Measurements from ENCODE around the gene APEX1. TPM values are rescaled to one million over a fixed set of nuclear protein-coding genes. Genes with fewer than 3 reads are reported as not detected.
A peak's percentile ranks its signal among the peaks of the same experiment; 100 is the strongest.
"Not testable (repeated sequence)": the region's sequence is repeated elsewhere in the genome, so short reads cannot be mapped to it uniquely, and the experiment has no call there.

APEX1 gene
- total RNA-seq, 2 donors from 2014 or later, result 89.6 to 113 TPM

DNA sequence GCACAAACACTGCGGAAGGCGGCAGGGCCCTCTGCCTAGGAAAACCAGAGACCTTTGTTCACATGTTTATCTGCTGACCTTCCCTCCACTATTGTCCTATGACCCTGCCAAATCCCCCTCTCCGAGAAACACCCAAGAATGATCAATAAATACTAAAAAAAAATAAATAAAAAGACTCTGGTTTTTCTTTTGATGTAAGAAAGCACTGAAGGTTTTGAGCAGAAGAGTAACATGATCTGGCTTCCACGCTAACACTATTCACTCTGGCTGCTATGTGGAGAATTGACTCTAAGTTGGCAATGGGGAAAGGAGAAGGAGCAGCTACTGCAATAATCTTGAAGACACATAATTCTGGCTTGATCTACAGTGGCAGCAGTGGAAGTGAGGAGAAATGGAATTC is 11.4 kb upstream of the APEX1 start:
- ATAC-seq; H3K27ac Mint-ChIP-seq; DNase-seq; H3K4me3 Mint-ChIP-seq; H3K9me3 ChIP-seq (ENCODE audit: control insufficient read depth, low read length, poor library complexity, severe bottlenecking); H3K27me3 Mint-ChIP-seq: not testable (repeated sequence)
- peaks cover 14% of the 10 kb centered on the region for H3K36me3 Mint-ChIP-seq (ENCODE audit: low read depth)
- peaks cover 24% of the 10 kb centered on the region for H3K4me1 Mint-ChIP-seq

GRCh38 chr14:20446889-20447288 is 8.1 kb upstream of the APEX1 start:
- Mint-ChIP-seq H3K27me3 (no peaks in the 10 kb centered on the region), H3K4me3 (no peak overlapping the region), H3K36me3 (ENCODE audit: low read depth) (peaks cover 20% of the 10 kb centered on the region), H3K27ac (no peak overlapping the region), H3K4me1 (peaks cover 7% of the 10 kb centered on the region)
- no peak for ATAC-seq
- no peaks in the 10 kb centered on the region for H3K9me3 ChIP-seq (ENCODE audit: control insufficient read depth, low read length, poor library complexity, severe bottlenecking)
- no peak for DNase-seq

DNA sequence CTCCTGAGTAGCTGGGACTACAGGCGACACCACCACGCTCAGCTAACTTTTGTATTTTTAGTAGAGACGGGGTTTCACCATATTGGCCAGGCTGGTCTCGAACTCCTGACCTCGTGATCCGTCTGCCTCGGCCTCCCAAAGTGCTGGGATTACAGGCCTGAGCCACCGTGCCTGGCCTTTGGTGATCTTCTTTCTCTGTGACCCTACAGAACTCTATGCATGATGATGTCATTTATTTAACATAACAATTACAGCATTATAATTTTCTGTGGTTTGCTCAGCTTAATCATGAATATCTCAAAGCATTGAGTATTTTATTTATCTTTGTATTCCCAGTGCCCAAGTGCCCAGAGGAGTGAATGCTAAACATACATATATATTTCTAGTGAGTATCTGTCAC is 2.2 kb upstream of the APEX1 start:
- H3K4me3 Mint-ChIP-seq; ATAC-seq; H3K27me3 Mint-ChIP-seq; H3K9me3 ChIP-seq (ENCODE audit: control insufficient read depth, low read length, poor library complexity, severe bottlenecking); DNase-seq; H3K4me1 Mint-ChIP-seq: not testable (repeated sequence)
- Mint-ChIP-seq H3K36me3 (ENCODE audit: low read depth) (peaks cover 17% of the 10 kb centered on the region), H3K27ac (peak overlapping the region; percentile 80)

DNA sequence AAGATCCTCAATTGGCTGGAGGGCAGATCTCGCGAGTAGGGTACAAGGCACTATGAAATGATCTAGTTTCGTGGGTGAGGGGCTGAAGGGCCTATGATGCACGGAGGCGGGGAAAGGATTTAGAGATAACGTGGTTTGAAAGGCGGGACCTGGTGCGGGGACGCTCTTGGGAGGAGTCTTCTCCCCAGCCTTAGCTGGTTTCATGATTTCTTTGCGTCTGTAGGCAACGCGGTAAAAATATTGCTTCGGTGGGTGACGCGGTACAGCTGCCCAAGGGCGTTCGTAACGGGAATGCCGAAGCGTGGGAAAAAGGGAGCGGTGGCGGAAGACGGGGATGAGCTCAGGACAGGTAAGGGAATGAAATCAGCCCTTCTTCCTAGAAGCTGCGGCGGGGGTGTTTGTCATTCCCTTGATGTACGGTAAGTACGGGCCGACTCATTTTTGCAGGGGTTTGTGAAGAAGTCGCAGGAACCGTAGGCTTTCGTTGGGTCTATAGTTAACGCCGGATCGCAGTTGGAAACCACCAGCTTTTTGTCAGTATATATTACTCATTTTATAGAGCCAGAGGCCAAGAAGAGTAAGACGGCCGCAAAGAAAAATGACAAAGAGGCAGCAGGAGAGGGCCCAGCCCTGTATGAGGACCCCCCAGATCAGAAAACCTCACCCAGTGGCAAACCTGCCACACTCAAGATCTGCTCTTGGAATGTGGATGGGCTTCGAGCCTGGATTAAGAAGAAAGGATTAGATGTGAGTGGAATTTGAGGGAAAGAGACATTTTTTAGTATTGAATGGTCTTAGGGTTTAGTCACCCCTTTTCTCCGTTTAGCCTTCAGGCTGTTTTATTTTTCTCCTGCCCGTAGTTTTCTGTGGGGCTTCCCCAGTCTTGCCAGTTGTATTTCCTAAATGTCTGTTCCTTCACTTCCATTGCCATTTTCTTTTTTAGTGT is 602 bp downstream of the APEX1 start:
- Mint-ChIP-seq H3K36me3 (ENCODE audit: low read depth) (peaks cover 11% of the 10 kb centered on the region), H3K4me1 (peaks cover 19% of the 10 kb centered on the region), H3K27me3 (no peaks in the 10 kb centered on the region), H3K4me3 (no peak overlapping the region), H3K27ac (no peak overlapping the region)
- no peaks in the 10 kb centered on the region for H3K9me3 ChIP-seq (ENCODE audit: control insufficient read depth, low read length, poor library complexity, severe bottlenecking)
- ATAC-seq (peak; percentile 74), DNase-seq (peak; percentile 11 to 67 (median 54))

DNA sequence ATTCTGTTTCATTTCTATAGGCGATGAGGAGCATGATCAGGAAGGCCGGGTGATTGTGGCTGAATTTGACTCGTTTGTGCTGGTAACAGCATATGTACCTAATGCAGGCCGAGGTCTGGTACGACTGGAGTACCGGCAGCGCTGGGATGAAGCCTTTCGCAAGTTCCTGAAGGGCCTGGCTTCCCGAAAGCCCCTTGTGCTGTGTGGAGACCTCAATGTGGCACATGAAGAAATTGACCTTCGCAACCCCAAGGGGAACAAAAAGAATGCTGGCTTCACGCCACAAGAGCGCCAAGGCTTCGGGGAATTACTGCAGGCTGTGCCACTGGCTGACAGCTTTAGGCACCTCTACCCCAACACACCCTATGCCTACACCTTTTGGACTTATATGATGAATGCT is 1.9 kb downstream of the APEX1 start:
- Mint-ChIP-seq H3K27ac (no peak overlapping the region), H3K4me1 (peaks cover 26% of the 10 kb centered on the region), H3K36me3 (ENCODE audit: low read depth) (peaks cover 9% of the 10 kb centered on the region), H3K27me3 (no peaks in the 10 kb centered on the region), H3K4me3 (no peak overlapping the region)
- DNase-seq (no peak), ATAC-seq (no peak)
- no peaks in the 10 kb centered on the region for H3K9me3 ChIP-seq (ENCODE audit: control insufficient read depth, low read length, poor library complexity, severe bottlenecking)

GRCh38 chr14:20458031-20458789 is 3.2 kb downstream of the APEX1 start:
- Mint-ChIP-seq H3K4me3 (no peak overlapping the region), H3K27ac (no peak overlapping the region), H3K36me3 (ENCODE audit: low read depth) (peaks cover 9% of the 10 kb centered on the region), H3K27me3 (no peaks in the 10 kb centered on the region), H3K4me1 (peaks cover 29% of the 10 kb centered on the region)
- no peak for DNase-seq
- no peak for ATAC-seq
- H3K9me3 ChIP-seq (ENCODE audit: control insufficient read depth, low read length, poor library complexity, severe bottlenecking), result no peaks in the 10 kb centered on the region

DNA sequence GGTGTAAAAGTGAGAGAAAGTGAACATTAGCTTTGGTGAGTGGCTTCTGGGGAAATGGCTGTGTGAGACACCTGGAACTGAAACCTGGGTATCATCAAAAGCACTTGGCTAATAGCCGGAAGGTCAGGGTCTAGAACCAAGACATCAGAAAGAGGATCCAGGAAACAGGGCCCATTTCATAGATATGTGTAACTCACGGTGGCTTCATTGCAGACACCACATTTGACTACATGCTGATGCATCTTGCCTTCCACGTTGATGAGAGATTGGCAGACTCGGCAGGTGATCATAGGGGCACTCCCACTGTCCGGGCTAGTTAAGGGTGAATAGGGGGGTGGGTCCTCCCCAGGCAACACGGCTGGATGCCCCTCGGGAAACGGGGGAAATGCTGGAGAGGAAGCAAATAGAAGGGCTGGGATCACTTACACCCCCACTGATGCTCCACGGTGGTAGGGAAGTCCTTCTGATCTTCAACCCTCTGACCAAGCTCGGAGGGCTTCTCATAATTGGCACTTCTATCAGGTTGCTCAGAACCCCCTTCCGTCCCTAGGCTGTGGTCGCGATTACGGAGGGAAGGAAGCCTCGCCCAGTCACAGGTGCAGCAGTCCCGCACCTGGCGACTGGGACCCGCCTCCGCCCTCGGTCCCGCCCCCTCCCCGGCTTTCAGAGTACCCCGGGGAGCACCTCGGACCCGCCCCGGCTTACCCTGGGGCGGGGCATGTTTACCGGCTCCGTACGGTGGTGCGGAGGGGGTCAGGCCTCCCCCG is 5.6 kb downstream of the APEX1 start:
- Mint-ChIP-seq H3K27me3 (no peaks in the 10 kb centered on the region), H3K4me3 (peak overlapping the region; percentile 96), H3K36me3 (ENCODE audit: low read depth) (peaks cover 9% of the 10 kb centered on the region), H3K4me1 (peaks cover 31% of the 10 kb centered on the region), H3K27ac (peak overlapping the region; percentile 82)
- ATAC-seq (peak; percentile 11), DNase-seq (peak; percentile 44 to 71 (median 62))
- H3K9me3 ChIP-seq (ENCODE audit: control insufficient read depth, low read length, poor library complexity, severe bottlenecking), result no peaks in the 10 kb centered on the region

- DNase-seq (peak; percentile 96 to 98 (median 98)), ATAC-seq (peak; percentile 90)
- Mint-ChIP-seq H3K36me3 (ENCODE audit: low read depth) (peaks cover 9% of the 10 kb centered on the region), H3K4me3 (peak within 1 kb of the TSS; percentile 96), H3K27me3 (no peaks in the 10 kb centered on the region), H3K27ac (peak within 1 kb of the TSS; percentile 82), H3K4me1 (peaks cover 32% of the 10 kb centered on the region)
- H3K9me3 ChIP-seq (ENCODE audit: control insufficient read depth, low read length, poor library complexity, severe bottlenecking), result no peaks in the 10 kb centered on the region
Observed at GRCh38 chr14:20461225-20462141, 6.5 kb downstream of the APEX1 start, which contains the start of gene PIP4P1. Gene PIP4P1, minus strand, starts transcription at chr14:20461434. Its CDS starts 109 bp downstream, at chr14:20461325.

- Mint-ChIP-seq H3K36me3 (ENCODE audit: low read depth) (peaks cover 9% of the 10 kb centered on the region), H3K4me1 (peaks cover 44% of the 10 kb centered on the region), H3K27ac (peak overlapping the region; percentile 97), H3K27me3 (no peaks in the 10 kb centered on the region), H3K4me3 (peak overlapping the region; percentile 100)
- no peaks in the 10 kb centered on the region for H3K9me3 ChIP-seq (ENCODE audit: control insufficient read depth, low read length, poor library complexity, severe bottlenecking)
- DNase-seq, result no peak
- no peak for ATAC-seq
Observed at GRCh38 chr14:20468764-20469241, 13.8 kb downstream of the APEX1 start.

GRCh38 chr14:20469242-20469889 is 14.3 kb downstream of the APEX1 start, which contains the start of gene PNP:
Gene PNP, plus strand, starts transcription at chr14:20469406. Its CDS starts 119 bp downstream, at chr14:20469525.
- Mint-ChIP-seq H3K4me3 (peak within 1 kb of the TSS; percentile 100), H3K27me3 (no peaks in the 10 kb centered on the region), H3K36me3 (ENCODE audit: low read depth) (peaks cover 12% of the 10 kb centered on the region), H3K27ac (peak within 1 kb of the TSS; percentile 97), H3K4me1 (peaks cover 50% of the 10 kb centered on the region)
- peak; percentile 94 for ATAC-seq
- no peaks in the 10 kb centered on the region for H3K9me3 ChIP-seq (ENCODE audit: control insufficient read depth, low read length, poor library complexity, severe bottlenecking)
- peak; percentile 71 to 84 (median 81) for DNase-seq

- DNase-seq (peak in 2 of 3 donors; percentile 11 to 28), ATAC-seq (peak; percentile 37)
- Mint-ChIP-seq H3K4me1 (peaks cover 54% of the 10 kb centered on the region), H3K27me3 (no peaks in the 10 kb centered on the region), H3K4me3 (peak overlapping the region; percentile 100), H3K27ac (peak overlapping the region; percentile 97), H3K36me3 (ENCODE audit: low read depth) (peaks cover 16% of the 10 kb centered on the region)
- H3K9me3 ChIP-seq (ENCODE audit: control insufficient read depth, low read length, poor library complexity, severe bottlenecking), result no peaks in the 10 kb centered on the region
Observed at GRCh38 chr14:20469890-20470602, 15.0 kb downstream of the APEX1 start.
